Measurements from ENCODE around the gene KRTAP25-1. TPM values are rescaled to one million over a fixed set of nuclear protein-coding genes. Genes with fewer than 3 reads are reported as not detected.

KRTAP25-1 gene
- total and polyA plus RNA-seq, 4 donors, result not detected

GRCh38 chr21:30248844-30249243 lies 40.5 kb downstream of the KRTAP25-1 start:
- 78 to 82% methylated on average over 9 of the region's 9 CpGs for WGBS, 2 donors
- H3K36me3 ChIP-seq (ENCODE audit: control insufficient read depth in 4 of 4, insufficient read depth in 4 of 4, low read length in 4 of 4), result no peaks in the 10 kb centered on the region
- TF ChIP-seq CTCF (IDR thresholded peaks at IDR 0.05; ENCODE audit: control extremely low read depth, extremely low read depth), result no peak
- no peaks in the 10 kb centered on the region for H3K4me1 ChIP-seq (ENCODE audit: control insufficient read depth in 5 of 5, insufficient read depth in 5 of 5, low read length in 5 of 5)
- DNase-seq, result no peak
- H3K27ac ChIP-seq (ENCODE audit: low read depth in 1 of 2, low read length in 1 of 2), result no peak overlapping the region
- H3K27me3 ChIP-seq (ENCODE audit: control insufficient read depth in 3 of 3, insufficient read depth in 3 of 3, low read length in 2 of 3), result no peaks in the 10 kb centered on the region
- no peak overlapping the region for H3K9ac ChIP-seq (ENCODE audit: insufficient read depth in 1 of 2, low read length in 2 of 2)
- no peaks in the 10 kb centered on the region for H3K9me3 ChIP-seq (ENCODE audit: control insufficient read depth in 4 of 4, insufficient read depth in 3 of 4, low read length in 3 of 4)
- no peak for ATAC-seq (ENCODE audit: insufficient read depth, low FRiP score)
- no peak overlapping the region for H3K4me3 ChIP-seq

GRCh38 chr21:30245061-30245460 lies 44.3 kb downstream of the KRTAP25-1 start:
- H3K9ac ChIP-seq (ENCODE audit: insufficient read depth in 1 of 2, low read length in 2 of 2), result no peak overlapping the region
- no peak for ATAC-seq (ENCODE audit: insufficient read depth, low FRiP score)
- no peaks in the 10 kb centered on the region for H3K4me1 ChIP-seq (ENCODE audit: control insufficient read depth in 5 of 5, insufficient read depth in 5 of 5, low read length in 5 of 5)
- no peaks in the 10 kb centered on the region for H3K9me3 ChIP-seq (ENCODE audit: control insufficient read depth in 4 of 4, insufficient read depth in 3 of 4, low read length in 3 of 4)
- no peak for DNase-seq
- H3K27me3 ChIP-seq (ENCODE audit: control insufficient read depth in 3 of 3, insufficient read depth in 3 of 3, low read length in 2 of 3), result no peaks in the 10 kb centered on the region
- H3K27ac ChIP-seq (ENCODE audit: low read depth in 1 of 2, low read length in 1 of 2), result no peak overlapping the region
- no peak overlapping the region for H3K4me3 ChIP-seq
- no peaks in the 10 kb centered on the region for H3K36me3 ChIP-seq (ENCODE audit: control insufficient read depth in 4 of 4, insufficient read depth in 4 of 4, low read length in 4 of 4)
- TF ChIP-seq CTCF (IDR thresholded peaks at IDR 0.05; ENCODE audit: control extremely low read depth, extremely low read depth), result no peak

- no peak for TF ChIP-seq CTCF (IDR thresholded peaks at IDR 0.05; ENCODE audit: control extremely low read depth, extremely low read depth)
- ATAC-seq (ENCODE audit: insufficient read depth, low FRiP score) (no peak), DNase-seq (no peak)
- no peaks in the 10 kb centered on the region for H3K4me1 ChIP-seq (ENCODE audit: control insufficient read depth in 5 of 5, insufficient read depth in 5 of 5, low read length in 5 of 5)
- H3K27me3 ChIP-seq (ENCODE audit: control insufficient read depth in 3 of 3, insufficient read depth in 3 of 3, low read length in 2 of 3), result no peaks in the 10 kb centered on the region
- H3K9me3 ChIP-seq (ENCODE audit: control insufficient read depth in 4 of 4, insufficient read depth in 3 of 4, low read length in 3 of 4), result no peaks in the 10 kb centered on the region
- H3K27ac ChIP-seq (ENCODE audit: low read depth in 1 of 2, low read length in 1 of 2), result no peak overlapping the region
- no peak overlapping the region for H3K4me3 ChIP-seq
- H3K9ac ChIP-seq (ENCODE audit: insufficient read depth in 1 of 2, low read length in 2 of 2), result no peak overlapping the region
- no peaks in the 10 kb centered on the region for H3K36me3 ChIP-seq (ENCODE audit: control insufficient read depth in 4 of 4, insufficient read depth in 4 of 4, low read length in 4 of 4)
These were observed 45.6 kb downstream of the KRTAP25-1 start for GRCh38 chr21:30243691-30244090.

GRCh38 chr21:30240661-30241060 lies 48.7 kb downstream of the KRTAP25-1 start:
- Histone ChIP-seq H3K27ac (ENCODE audit: low read depth in 1 of 2, low read length in 1 of 2) (no peak overlapping the region), H3K4me3 (no peak overlapping the region), H3K9me3 (ENCODE audit: control insufficient read depth in 4 of 4, insufficient read depth in 3 of 4, low read length in 3 of 4) (no peaks in the 10 kb centered on the region), H3K4me1 (ENCODE audit: control insufficient read depth in 5 of 5, insufficient read depth in 5 of 5, low read length in 5 of 5) (no peaks in the 10 kb centered on the region), H3K27me3 (ENCODE audit: control insufficient read depth in 3 of 3, insufficient read depth in 3 of 3, low read length in 2 of 3) (no peaks in the 10 kb centered on the region), H3K36me3 (ENCODE audit: control insufficient read depth in 4 of 4, insufficient read depth in 4 of 4, low read length in 4 of 4) (no peaks in the 10 kb centered on the region), H3K9ac (ENCODE audit: insufficient read depth in 1 of 2, low read length in 2 of 2) (no peak overlapping the region)
- 74 to 81% methylated on average over 3 of the region's 3 CpGs for WGBS, 2 donors
- no peak for TF ChIP-seq CTCF (IDR thresholded peaks at IDR 0.05; ENCODE audit: control extremely low read depth, extremely low read depth)
- no peak for DNase-seq
- ATAC-seq (ENCODE audit: insufficient read depth, low FRiP score), result no peak
